ENCODE results near the gene HIRIP3.

The HIRIP3 gene

GRCh38 chr16:29995911-29996765 lies 721 bp upstream of the HIRIP3 start, which contains the start of gene INO80E:
Gene INO80E, plus strand, starts transcription at chr16:29996241. Its CDS starts 70 bp downstream, at chr16:29996311.
- peak; percentile 99 for DNase-seq

- no peak for DNase-seq
Measured at GRCh38 chr16:29994600-29995323, 655 bp downstream of the HIRIP3 start.

GRCh38 chr16:29993903-29994599 lies 1.4 kb downstream of the HIRIP3 start:
- no peak for DNase-seq

GRCh38 chr16:29993191-29993902 lies 2.1 kb downstream of the HIRIP3 start:
- no peak for DNase-seq

- no peak for DNase-seq
Measured at GRCh38 chr16:29992344-29992967, 3.0 kb downstream of the HIRIP3 start.

GRCh38 chr16:29991571-29991904 lies 3.9 kb downstream of the HIRIP3 start:
- DNase-seq: no peak

DNA sequence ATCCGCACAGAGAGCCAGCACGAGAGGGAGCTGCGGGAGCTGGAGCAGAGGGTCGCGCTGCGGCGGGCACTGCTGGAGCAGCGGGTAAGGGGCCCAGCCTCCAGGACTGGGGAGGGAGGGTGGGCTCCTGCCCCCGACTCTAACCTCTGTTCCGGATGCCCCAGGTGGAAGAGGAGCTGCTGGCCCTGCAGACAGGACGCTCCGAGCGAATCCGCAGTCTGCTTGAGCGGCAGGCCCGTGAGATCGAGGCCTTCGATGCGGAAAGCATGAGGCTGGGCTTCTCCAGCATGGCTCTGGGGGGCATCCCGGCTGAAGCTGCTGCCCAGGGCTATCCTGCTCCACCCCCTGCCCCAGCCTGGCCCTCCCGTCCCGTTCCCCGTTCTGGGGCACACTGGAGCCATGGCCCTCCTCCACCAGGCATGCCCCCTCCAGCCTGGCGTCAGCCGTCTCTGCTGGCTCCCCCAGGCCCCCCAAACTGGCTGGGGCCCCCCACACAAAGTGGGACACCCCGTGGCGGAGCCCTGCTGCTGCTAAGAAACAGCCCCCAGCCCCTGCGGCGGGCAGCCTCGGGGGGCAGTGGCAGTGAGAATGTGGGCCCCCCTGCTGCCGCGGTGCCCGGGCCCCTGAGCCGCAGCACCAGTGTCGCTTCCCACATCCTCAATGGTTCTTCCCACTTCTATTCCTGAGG lies 4.4 kb downstream of the HIRIP3 start:
- no peak for DNase-seq

DNA sequence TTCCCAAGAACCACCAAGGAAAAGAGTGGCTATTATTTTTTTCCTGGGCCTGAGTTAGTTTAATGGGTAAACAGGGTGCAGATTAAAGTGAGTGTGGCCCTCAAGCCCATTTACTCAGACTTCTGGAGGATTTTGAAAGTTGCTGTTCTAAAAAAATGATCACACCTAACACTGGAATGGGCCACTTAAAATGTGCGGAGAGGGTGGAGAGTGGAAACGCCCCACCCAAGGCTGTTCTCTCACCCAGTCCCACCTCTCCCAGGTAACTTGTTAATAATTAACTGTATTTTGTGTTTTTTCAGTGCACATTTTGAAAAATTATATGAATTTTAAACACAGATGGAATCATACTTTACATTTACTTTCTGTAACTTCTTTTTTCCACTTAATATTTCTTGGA lies 5.4 kb downstream of the HIRIP3 start:
- DNase-seq: no peak

DNA sequence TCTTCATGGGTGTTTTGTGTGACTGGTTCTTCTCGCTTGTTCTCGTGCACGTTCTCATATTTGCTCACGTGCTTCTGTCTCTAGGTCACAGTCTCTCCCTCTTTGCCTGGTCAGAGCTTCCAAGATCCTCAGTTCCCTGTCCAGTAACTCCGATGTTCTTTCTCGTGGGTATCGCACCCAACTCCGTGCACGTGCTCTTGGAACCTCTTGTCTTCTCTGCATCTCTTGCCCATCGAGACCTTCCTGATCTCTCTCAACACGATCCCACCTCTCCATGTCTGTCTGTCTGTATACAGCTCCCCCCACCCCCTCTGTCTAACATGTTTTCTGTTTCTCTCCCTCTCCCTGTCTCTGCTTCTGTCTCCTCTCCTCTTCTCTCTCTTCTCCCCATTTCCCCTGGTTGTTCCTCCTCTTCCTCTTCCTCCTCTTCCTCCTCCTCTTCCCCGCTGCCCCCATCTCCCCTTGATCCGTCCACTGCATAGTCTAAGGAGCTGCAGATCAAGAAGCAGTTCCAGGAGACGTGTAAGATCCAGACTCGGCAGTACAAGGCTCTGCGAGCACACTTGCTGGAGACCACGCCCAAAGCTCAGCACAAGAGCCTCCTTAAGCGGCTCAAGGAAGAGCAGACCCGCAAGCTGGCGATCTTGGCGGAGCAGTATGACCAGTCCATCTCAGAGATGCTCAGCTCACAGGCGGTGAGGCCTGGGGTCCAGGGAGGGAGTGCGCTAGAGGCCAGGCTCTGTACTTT lies 6.1 kb downstream of the HIRIP3 start:
- DNase-seq: no peak

GRCh38 chr16:29988346-29989075 lies 6.9 kb downstream of the HIRIP3 start:
- no peak for DNase-seq

DNA sequence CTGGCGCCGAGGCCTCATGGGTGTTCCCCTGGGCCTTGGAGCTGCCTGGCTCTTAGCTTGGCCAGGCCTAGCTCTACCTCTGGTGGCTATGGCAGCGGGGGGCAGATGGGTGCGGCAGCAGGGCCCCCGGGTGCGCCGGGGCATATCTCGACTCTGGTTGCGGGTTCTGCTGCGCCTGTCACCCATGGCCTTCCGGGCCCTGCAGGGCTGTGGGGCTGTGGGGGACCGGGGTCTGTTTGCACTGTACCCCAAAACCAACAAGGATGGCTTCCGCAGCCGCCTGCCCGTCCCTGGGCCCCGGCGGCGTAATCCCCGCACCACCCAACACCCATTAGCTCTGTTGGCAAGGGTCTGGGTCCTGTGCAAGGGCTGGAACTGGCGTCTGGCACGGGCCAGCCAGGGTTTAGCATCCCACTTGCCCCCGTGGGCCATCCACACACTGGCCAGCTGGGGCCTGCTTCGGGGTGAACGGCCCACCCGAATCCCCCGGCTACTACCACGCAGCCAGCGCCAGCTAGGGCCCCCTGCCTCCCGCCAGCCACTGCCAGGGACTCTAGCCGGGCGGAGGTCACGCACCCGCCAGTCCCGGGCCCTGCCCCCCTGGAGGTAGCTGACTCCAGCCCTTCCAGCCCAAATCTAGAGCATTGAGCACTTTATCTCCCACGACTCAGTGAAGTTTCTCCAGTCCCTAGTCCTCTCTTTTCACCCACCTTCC lies 7.9 kb downstream of the HIRIP3 start:
- no peak for DNase-seq

DNA sequence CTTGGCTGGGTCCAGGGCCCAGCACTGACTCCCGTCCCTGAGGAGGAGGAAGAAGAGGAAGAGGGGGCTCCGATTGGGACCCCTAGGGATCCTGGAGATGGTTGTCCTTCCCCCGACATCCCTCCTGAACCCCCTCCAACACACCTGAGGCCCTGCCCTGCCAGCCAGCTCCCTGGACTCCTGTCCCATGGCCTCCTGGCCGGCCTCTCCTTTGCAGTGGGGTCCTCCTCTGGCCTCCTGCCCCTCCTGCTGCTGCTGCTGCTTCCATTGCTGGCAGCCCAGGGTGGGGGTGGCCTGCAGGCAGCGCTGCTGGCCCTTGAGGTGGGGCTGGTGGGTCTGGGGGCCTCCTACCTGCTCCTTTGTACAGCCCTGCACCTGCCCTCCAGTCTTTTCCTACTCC lies 8.5 kb downstream of the HIRIP3 start:
- DNase-seq: no peak

- DNase-seq: no peak
Measured at GRCh38 chr16:29986231-29986630, 9.2 kb downstream of the HIRIP3 start.

DNA sequence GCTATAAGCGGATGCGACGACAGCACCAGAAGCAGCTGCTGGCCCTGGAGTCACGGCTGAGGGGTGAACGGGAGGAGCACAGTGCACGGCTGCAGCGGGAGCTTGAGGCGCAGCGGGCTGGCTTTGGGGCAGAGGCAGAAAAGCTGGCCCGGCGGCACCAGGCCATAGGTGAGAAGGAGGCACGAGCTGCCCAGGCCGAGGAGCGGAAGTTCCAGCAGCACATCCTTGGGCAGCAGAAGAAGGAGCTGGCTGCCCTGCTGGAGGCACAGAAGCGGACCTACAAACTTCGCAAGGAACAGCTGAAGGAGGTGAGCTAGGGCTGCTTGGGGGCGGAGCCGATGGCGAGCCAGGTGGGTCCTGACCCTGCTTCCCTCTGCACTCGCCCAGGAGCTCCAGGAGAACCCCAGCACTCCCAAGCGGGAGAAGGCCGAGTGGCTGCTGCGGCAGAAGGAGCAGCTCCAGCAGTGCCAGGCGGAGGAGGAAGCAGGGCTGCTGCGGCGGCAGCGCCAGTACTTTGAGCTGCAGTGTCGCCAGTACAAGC lies 10.1 kb downstream of the HIRIP3 start:
- no peak for DNase-seq

GRCh38 chr16:29984764-29985147 lies 10.7 kb downstream of the HIRIP3 start:
- no peak for DNase-seq

DNA sequence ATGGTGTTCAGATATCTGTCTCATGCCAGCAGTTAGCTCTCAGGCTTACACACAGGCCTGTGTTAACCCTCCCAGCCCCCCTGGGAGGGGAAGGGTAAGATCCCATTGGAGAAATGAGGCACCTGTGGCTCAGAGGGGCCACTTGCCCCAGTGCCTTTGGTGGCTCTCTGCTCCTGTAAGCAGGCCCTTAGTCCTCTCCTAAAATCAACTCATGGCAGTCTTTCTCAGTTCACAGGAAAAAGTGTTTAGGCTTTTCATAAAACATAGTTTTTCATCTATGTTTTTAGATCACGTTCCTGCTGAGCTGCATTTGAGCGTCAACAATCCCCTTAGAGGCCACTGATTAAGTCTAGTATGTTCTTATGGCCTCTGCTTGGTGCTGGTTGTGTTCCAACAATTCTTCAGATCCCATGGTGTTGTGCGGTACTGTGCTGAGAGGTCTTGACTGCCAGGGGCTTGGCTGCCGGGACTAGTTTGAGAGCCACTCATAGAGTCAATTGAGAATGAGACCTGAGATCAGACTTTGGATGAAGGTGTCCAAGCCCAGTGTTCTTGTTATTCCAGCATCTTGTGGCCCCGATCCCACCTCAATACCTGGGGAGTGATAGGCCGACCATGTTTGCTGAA lies 11.2 kb downstream of the HIRIP3 start:
- no peak for DNase-seq

- no peak for DNase-seq
Measured at GRCh38 chr16:29983420-29984136, 11.8 kb downstream of the HIRIP3 start.

All from CD4-positive, alpha-beta T cell treated with Interleukin-21 for 1 hour (primary cell).